Endothelial cell of umbilical vein (primary cell): ENCODE results near the gene OR2AG1. TPM values are rescaled to one million over a fixed set of nuclear protein-coding genes. Genes with fewer than 3 reads are reported as not detected.

Experiments used
- BruUV-seq: library from RNA; stranded (reverse); fragments of 400-500 nt; replicated peaks from 2 replicates; lab custom pipeline; 2021; lab: Mats Ljungman, UMichigan
- CTCF ChIA-PET: fragments of 300-600, 350-600 bp; sonication (Branson Sonifier 250); formaldehyde crosslinking; loops from one replicate; lab custom pipeline; 2021; ENCODE audit warnings: antibody characterized with exemption, inconsistent platforms; lab: Charles Lee
- POLR2A ChIA-PET: fragments of 300-600, 350-600 bp; sonication (Branson Sonifier 250); formaldehyde crosslinking; loops from one replicate; lab custom pipeline; 2021; ENCODE audit warnings: antibody characterized with exemption, inconsistent platforms; lab: Charles Lee
- DNase-seq: peaks from one replicate; pipeline ENCODE4 v3.0.0-alpha.2; 2011; ENCODE audit warnings: low read depth, low spot score
- FAIRE-seq: peaks from 2 replicates; lab custom pipeline; 2011; peaks lifted over from hg19 to GRCh38; lab: Jason Lieb, UNC
- H2AFZ ChIP-seq: 2 replicates; pipeline ENCODE4 v1.6.0; 2012; ENCODE audit warnings: low read depth, low read length, control low read depth, inconsistent platforms
- H3K27ac ChIP-seq: 2 replicates; pipeline ENCODE4 v1.5.1; 2011; ENCODE audit warnings: low read depth, mild to moderate bottlenecking, control low read depth, low read length, moderate library complexity; ENCODE audit not compliant: insufficient read depth
- H3K27me3 ChIP-seq, 2 experiments: 2 replicates each; pipeline versions ENCODE4 v1.6.0 to v1.6.1; 2011; ENCODE audit warnings: low read length in 2 of 2, mixed read lengths in 1 of 2; ENCODE audit not compliant: control insufficient read depth in 2 of 2, insufficient read depth in 2 of 2
- H3K36me3 ChIP-seq, 2 experiments: 2 replicates in 1 of 2; 3 replicates in 1 of 2; pipeline ENCODE4 v1.5.1; 2011; ENCODE audit warnings: low read length in 2 of 2, mild to moderate bottlenecking in 1 of 2, moderate library complexity in 1 of 2; ENCODE audit not compliant: control insufficient read depth in 2 of 2, insufficient read depth in 2 of 2; ENCODE audit errors: extremely low read depth in 1 of 2
- H3K4me1 ChIP-seq: 3 replicates; pipeline ENCODE4 v1.5.1; 2011; ENCODE audit warnings: mild to moderate bottlenecking, low read length; ENCODE audit not compliant: control insufficient read depth, insufficient read depth; ENCODE audit errors: extremely low read depth
- H3K4me2 ChIP-seq: 2 replicates; pipeline ENCODE4 v1.6.1; 2011; ENCODE audit warnings: low read length, control low read depth, mixed read lengths; ENCODE audit not compliant: insufficient read depth
- H3K4me3 ChIP-seq, 3 experiments: fragments of 200-600 bp in 1 of 3; sonication (generic), shearing (Covaris generic) in 1 of 3; replicated peaks in 1 of 3; 2 replicates each; pipeline ENCODE4 v1.5.1; 2011 to 2016; ENCODE audit warnings: control low read depth in 3 of 3, low read length in 3 of 3, mild to moderate bottlenecking in 2 of 3, inconsistent platforms in 1 of 3, low read depth in 1 of 3, moderate library complexity in 1 of 3; ENCODE audit not compliant: insufficient read depth in 1 of 3
- H3K79me2 ChIP-seq: 2 replicates; pipeline ENCODE4 v1.6.0; 2012; ENCODE audit warnings: low read length, inconsistent platforms; ENCODE audit not compliant: control insufficient read depth, insufficient read depth
- H3K9ac ChIP-seq: replicated peaks from 2 replicates; pipeline ENCODE3; 2011; ENCODE audit warnings: low read length, control low read depth; ENCODE audit not compliant: insufficient read depth; ENCODE audit errors: extremely low read depth
- H3K9me1 ChIP-seq: replicated peaks from 3 replicates; pipeline ENCODE4 v1.6.0; 2011; ENCODE audit warnings: mild to moderate bottlenecking, low read length; ENCODE audit not compliant: control insufficient read depth, insufficient read depth; ENCODE audit errors: extremely low read depth
- H3K9me3 ChIP-seq: replicated peaks from 2 replicates; pipeline ENCODE4 v1.5.1; 2012; ENCODE audit warnings: low read length, inconsistent platforms; ENCODE audit not compliant: control insufficient read depth, insufficient read depth
- H4K20me1 ChIP-seq: replicated peaks from 2 replicates; pipeline ENCODE3; 2011; ENCODE audit warnings: mild to moderate bottlenecking, low read length; ENCODE audit not compliant: control insufficient read depth, insufficient read depth; ENCODE audit errors: extremely low read depth
- CTCF ChIP-seq, 2 donors: IDR thresholded peaks; 1 replicate in 1 of 2; 2 replicates in 1 of 2; pipeline ENCODE4 v1.5.1; 2011; ENCODE audit warnings: low read length in 2 of 2, mild to moderate bottlenecking in 2 of 2, moderate library complexity in 2 of 2, control low read depth in 1 of 2, inconsistent platforms in 1 of 2, low read depth in 1 of 2; ENCODE audit not compliant: insufficient read depth in 1 of 2; ENCODE audit errors: extremely low read depth in 1 of 2
- GATA2 ChIP-seq: IDR thresholded peaks from 2 replicates; pipeline ENCODE4 v1.7.0; 2011; ENCODE audit warnings: low read depth, mild to moderate bottlenecking, moderate library complexity, mixed read lengths, low read length; ENCODE audit not compliant: insufficient read length, insufficient read depth
- JUN ChIP-seq: IDR thresholded peaks from 2 replicates; pipeline ENCODE4 v1.6.1; 2011; ENCODE audit warnings: borderline replicate concordance, low read depth; ENCODE audit not compliant: insufficient read length, insufficient read depth
- MAX ChIP-seq: IDR thresholded peaks from 2 replicates; pipeline ENCODE4 v1.6.1; 2011; ENCODE audit not compliant: insufficient read depth, insufficient read length
- MYC ChIP-seq: IDR thresholded peaks from one replicate; pipeline ENCODE4 v1.6.1; 2011; ENCODE audit warnings: mild to moderate bottlenecking, low read depth, low read length
- POLR2AphosphoS5 ChIP-seq: IDR thresholded peaks from 2 replicates; pipeline ENCODE4 v1.6.1; 2012; ENCODE audit warnings: low read depth, mild to moderate bottlenecking, control low read depth, low read length, moderate library complexity; ENCODE audit not compliant: insufficient read depth
- dilution Hi-C: fragments of 300-500 bp; cut with MboI; formaldehyde crosslinking; loops from one replicate; pipeline ENCODE4 v1.15.0; 2019; ENCODE audit warnings: low sequenced_read_pairs; ENCODE audit not compliant: extremely low pct_ligation_motif_present
- intact Hi-C: fragments of 100-400 bp; cut with micrococcal nuclease; formaldehyde crosslinking; loops from one replicate; pipeline ENCODE4 v1.10.0; 2022
- polyA plus RNA-seq, 4 experiments: library from polyadenylated mRNA; depleted of rRNA in 3 of 4; stranded (reverse) in 3 of 4; unstranded in 1 of 4; fragments of >200 nt; gene quantifications; 2 replicates each; pipeline versions ENCODE4 v1.2.1 to v1.2.3, GENCODE V29; 2011 to 2012; ENCODE audit warnings: missing spikeins in 1 of 4
- total RNA-seq: library from RNA; stranded (reverse); gene quantifications from 2 replicates; pipeline ENCODE4 v1.2.3, GENCODE V29; 2021

OR2AG1 gene
- total and polyA plus RNA-seq, 2 donors (not counting 3 experiments of a cell fraction or from before 2014, with no cell fraction given) = not detected

GRCh38 chr11:6737872-6738466, 44.9 kb upstream of the OR2AG1 start:
- no TSS peak for BruUV-seq
- TF ChIP-seq GATA2 (no peak), CTCF (IDR thresholded peaks at IDR 0.05; ENCODE audit: extremely low read depth in 1 of 2, insufficient read depth in 1 of 2, low read depth in 1 of 2, low read length in 2 of 2) (peak; percentile 53 to 66), MAX (no peak), MYC (no peak), JUN (no peak), POLR2AphosphoS5 (no peak)
- no peaks in the 10 kb centered on the region for H4K20me1 ChIP-seq
- no peaks in the 10 kb centered on the region for H3K36me3 ChIP-seq
- dilution Hi-C loops = no loop called here
- no peak overlapping the region for H3K9ac ChIP-seq
- peaks cover 12% of the 10 kb centered on the region for H3K4me1 ChIP-seq
- H2AFZ ChIP-seq = no peak overlapping the region
- POLR2A ChIA-PET = no interaction called here
- H3K4me3 ChIP-seq = no peak overlapping the region
- CTCF ChIA-PET = interaction anchor here (0.6 to 17.3 kb wide), 24 partner anchors 8 to 359 kb away, joined by 3 to 391 read pairs (median 4); partner anchors contain the start of gene APBB1
- H3K9me1 ChIP-seq = no peaks in the 10 kb centered on the region
- H3K27ac ChIP-seq = no peak overlapping the region
- no peak overlapping the region for H3K4me2 ChIP-seq
- FAIRE-seq (peak; percentile 55), DNase-seq (peak; percentile 64)
- intact Hi-C loops = loop anchor here (1.0 to 5.0 kb wide), 2 partner anchors 19 to 36 kb away; no protein-coding TSS in a partner anchor
- no peaks in the 10 kb centered on the region for H3K9me3 ChIP-seq
- H3K27me3 ChIP-seq = peaks cover 0 to 3% of the 10 kb centered on the region in 2 experiments
- no peaks in the 10 kb centered on the region for H3K79me2 ChIP-seq
